MCF 10A (cell line): ENCODE measurements around the gene SSMEM1. TPM values are rescaled to one million over a fixed set of nuclear protein-coding genes. Genes with fewer than 3 reads are reported as not detected.

Experiments used
- BruUV-seq: library from RNA; stranded (reverse); fragments of 400-500 nt; replicated peaks from 2 replicates; lab custom pipeline; 2021; lab: Mats Ljungman, UMichigan
- CTCF ChIA-PET: fragments of 300-600 bp; sonication (Branson Sonifier 250); formaldehyde crosslinking; extraction: SDS; loops from one replicate; lab custom pipeline; 2021; ENCODE audit warnings: antibody characterized with exemption, inconsistent platforms; lab: Yijun Ruan, JAX
- POLR2A ChIA-PET: fragments of 300-600, 350-650 bp; sonication (Branson Sonifier 250); formaldehyde crosslinking; extraction: SDS; loops from one replicate; lab custom pipeline; 2020; ENCODE audit warnings: antibody characterized with exemption, inconsistent platforms; lab: Yijun Ruan, JAX
- DNase-seq: peaks from one replicate; pipeline ENCODE4 v3.0.0-alpha.2; 2018; ENCODE audit not compliant: unreplicated experiment
- H3K27ac Mint-ChIP-seq: one replicate; pipeline ENCODE4 v1.8.0; 2022; ENCODE audit warnings: mild to moderate bottlenecking, low read depth, mixed read lengths; ENCODE audit not compliant: unreplicated experiment
- H3K27me3 Mint-ChIP-seq: one replicate; pipeline ENCODE4 v1.8.0; 2022; ENCODE audit warnings: mixed read lengths; ENCODE audit not compliant: insufficient read depth, unreplicated experiment
- H3K36me3 Mint-ChIP-seq: one replicate; pipeline ENCODE4 v1.8.0; 2022; ENCODE audit warnings: mild to moderate bottlenecking, moderate library complexity, mixed read lengths; ENCODE audit not compliant: insufficient read depth, unreplicated experiment
- H3K4me1 Mint-ChIP-seq: one replicate; pipeline ENCODE4 v1.8.0; 2022; ENCODE audit warnings: mixed read lengths; ENCODE audit not compliant: insufficient read depth, unreplicated experiment
- H3K4me3 Mint-ChIP-seq: one replicate; pipeline ENCODE4 v1.8.0; 2022; ENCODE audit warnings: mild to moderate bottlenecking, moderate library complexity, mixed read lengths; ENCODE audit not compliant: unreplicated experiment
- H3K9me3 Mint-ChIP-seq: one replicate; pipeline ENCODE4 v1.8.0; 2022; ENCODE audit warnings: mixed read lengths; ENCODE audit not compliant: unreplicated experiment
- intact Hi-C: fragments of 100-400 bp; cut with micrococcal nuclease; formaldehyde crosslinking; loops from 2 replicates; pipeline ENCODE4 v1.14.1; 2022
- total RNA-seq: library from RNA; stranded (reverse); gene quantifications from 2 replicates; pipeline ENCODE4 v1.2.3, GENCODE V29; 2022
- TF ChIP-seq, protein P1 (sequence below): fragments of 200-600 bp; IDR thresholded peaks from one replicate; pipeline ENCODE4 v1.8.0; 2022; ENCODE audit warnings: antibody characterized with exemption, mild to moderate bottlenecking; ENCODE audit not compliant: unreplicated experiment

Gene SSMEM1
- total RNA-seq, 1 experiment from 2014 or later = not detected

DNA sequence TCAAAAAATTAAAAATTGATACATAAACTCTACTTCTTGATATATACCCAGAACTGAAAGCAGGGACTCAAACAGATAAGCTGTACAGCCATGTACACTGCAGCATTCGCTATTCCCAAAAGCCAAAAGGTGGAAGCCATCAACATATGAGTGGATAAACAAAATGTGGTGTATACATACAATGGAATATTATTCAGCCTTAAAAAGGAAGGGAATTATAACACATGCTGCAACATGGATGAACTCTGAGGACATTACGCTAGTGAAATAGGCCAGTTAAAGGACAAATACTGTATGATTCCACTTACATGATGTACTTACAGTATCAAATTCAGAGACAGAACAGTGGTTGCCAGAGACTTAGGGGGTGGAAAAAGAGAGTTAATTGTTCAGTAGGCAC lies 10.6 kb upstream of the SSMEM1 start:
- TF ChIP-seq, protein P1, sequence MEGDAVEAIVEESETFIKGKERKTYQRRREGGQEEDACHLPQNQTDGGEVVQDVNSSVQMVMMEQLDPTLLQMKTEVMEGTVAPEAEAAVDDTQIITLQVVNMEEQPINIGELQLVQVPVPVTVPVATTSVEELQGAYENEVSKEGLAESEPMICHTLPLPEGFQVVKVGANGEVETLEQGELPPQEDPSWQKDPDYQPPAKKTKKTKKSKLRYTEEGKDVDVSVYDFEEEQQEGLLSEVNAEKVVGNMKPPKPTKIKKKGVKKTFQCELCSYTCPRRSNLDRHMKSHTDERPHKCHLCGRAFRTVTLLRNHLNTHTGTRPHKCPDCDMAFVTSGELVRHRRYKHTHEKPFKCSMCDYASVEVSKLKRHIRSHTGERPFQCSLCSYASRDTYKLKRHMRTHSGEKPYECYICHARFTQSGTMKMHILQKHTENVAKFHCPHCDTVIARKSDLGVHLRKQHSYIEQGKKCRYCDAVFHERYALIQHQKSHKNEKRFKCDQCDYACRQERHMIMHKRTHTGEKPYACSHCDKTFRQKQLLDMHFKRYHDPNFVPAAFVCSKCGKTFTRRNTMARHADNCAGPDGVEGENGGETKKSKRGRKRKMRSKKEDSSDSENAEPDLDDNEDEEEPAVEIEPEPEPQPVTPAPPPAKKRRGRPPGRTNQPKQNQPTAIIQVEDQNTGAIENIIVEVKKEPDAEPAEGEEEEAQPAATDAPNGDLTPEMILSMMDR = no peak
- Mint-ChIP-seq H3K4me1 (no peaks in the 10 kb centered on the region), H3K27me3 (no peaks in the 10 kb centered on the region), H3K9me3 (no peaks in the 10 kb centered on the region), H3K36me3 (peaks cover 71% of the 10 kb centered on the region), H3K27ac (no peak overlapping the region), H3K4me3 (no peak overlapping the region)
- DNase-seq = no peak
- intact Hi-C loops = no loop called here
- ChIA-PET POLR2A (no interaction called here), CTCF (interaction anchor here (0.6 to 0.7 kb wide), 2 partner anchors 8 to 41 kb away, joined by 3 read pairs; partner anchors contain the start of gene TMEM209)
- no TSS peak for BruUV-seq

DNA sequence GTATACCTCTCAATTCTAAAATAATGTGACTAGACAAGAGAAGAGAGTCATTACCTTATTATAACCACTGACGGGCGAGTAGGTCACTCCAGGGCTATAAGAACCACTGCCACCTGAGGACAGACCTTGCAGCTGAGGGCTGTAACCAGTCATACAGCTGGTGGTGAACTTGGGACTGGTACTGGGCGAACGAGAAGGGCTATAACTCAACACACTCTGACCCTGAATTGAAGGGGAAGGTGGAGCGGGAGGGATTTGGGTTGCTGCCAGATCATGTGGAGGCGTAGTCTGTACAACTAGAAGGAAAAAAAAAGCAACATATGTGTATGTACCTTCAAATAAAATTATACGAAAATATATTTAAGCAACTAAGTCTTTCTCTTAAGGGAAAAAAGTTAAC lies 5.9 kb upstream of the SSMEM1 start:
- TF ChIP-seq, protein P1 = no peak
- POLR2A ChIA-PET = interaction anchor here (1.1 kb wide), 1 partner anchor 19 kb away, joined by 4 read pairs; no protein-coding TSS in a partner anchor
- peaks cover 6% of the 10 kb centered on the region for H3K4me1 Mint-ChIP-seq
- DNase-seq = no peak
- no TSS peak for BruUV-seq
- intact Hi-C loops = loop anchor here (10.0 kb wide), 1 partner anchor 153 kb away; no protein-coding TSS in a partner anchor
- H3K36me3 Mint-ChIP-seq = peaks cover 67% of the 10 kb centered on the region
- CTCF ChIA-PET = interaction anchor here (0.7 kb wide), 1 partner anchor 20 kb away, joined by 3 read pairs; no protein-coding TSS in a partner anchor
- no peaks in the 10 kb centered on the region for H3K27me3 Mint-ChIP-seq
- no peak overlapping the region for H3K4me3 Mint-ChIP-seq
- no peaks in the 10 kb centered on the region for H3K9me3 Mint-ChIP-seq
- H3K27ac Mint-ChIP-seq = no peak overlapping the region

DNA sequence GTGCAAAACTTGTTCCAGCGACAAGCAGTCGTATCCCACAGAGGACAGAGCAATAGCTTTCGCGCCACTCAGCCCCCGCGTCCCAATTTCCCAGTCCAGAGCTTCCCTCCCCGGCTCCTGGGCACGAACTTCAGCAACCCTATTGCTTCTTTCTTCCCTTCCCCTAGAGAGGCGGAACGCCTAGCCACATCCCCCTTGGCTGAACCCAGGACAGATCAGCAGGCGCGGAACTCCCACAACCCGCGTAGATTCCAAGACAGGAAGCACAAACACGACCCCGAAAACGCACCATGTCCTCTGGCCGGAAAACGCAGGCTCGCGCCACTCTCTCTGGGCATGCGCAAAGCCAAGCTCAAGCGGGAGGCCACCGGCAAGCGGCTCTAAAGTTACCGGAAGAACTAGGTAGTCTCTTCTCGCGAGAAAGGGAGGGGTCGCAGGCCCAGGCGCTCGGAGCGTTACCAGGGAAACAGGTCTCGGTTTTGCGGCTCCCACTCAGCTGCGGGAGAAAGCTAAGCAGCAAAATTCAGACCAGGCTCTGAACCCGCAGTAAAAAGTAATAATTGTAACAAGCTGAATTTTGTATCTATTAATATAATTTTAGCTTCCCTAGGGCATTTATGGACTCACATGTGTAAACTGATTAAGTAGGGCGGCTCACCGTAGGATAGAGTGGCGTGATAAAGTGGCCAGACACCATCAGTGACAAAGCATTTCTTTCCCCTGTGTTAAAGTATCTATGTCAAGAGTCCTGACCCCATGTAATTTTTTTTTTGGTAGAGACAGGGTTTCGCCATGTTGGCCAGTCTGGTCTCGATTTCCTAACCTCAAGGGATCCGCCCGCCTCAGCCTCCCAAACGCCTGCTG lies 2.3 kb upstream of the SSMEM1 start, which contains the start of gene TMEM209:
TMEM209 (minus strand) TSS at position 323 of the 864 bp plus-strand sequence; CDS start at position 292, 31 bp downstream.
- TSS peak; percentile 97 for BruUV-seq
- peak; percentile 97 for DNase-seq
- H3K27me3 Mint-ChIP-seq = no peaks in the 10 kb centered on the region
- peak within 1 kb of the TSS; percentile 98 for H3K4me3 Mint-ChIP-seq
- ChIA-PET POLR2A (interaction anchor here (0.5 to 2.9 kb wide), 35 partner anchors 10 to 900 kb away, joined by 3 to 15 read pairs (median 3); partner anchors contain the start of genes CPA4 and KLHDC10), CTCF (interaction anchor here (0.6 to 1.6 kb wide), 6 partner anchors 8 to 553 kb away, joined by 3 to 5 read pairs (median 3); no protein-coding TSS in a partner anchor)
- TF ChIP-seq, protein P1 = no peak
- H3K27ac Mint-ChIP-seq = peak within 1 kb of the TSS; percentile 99
- H3K9me3 Mint-ChIP-seq = no peaks in the 10 kb centered on the region
- intact Hi-C loops = loop anchor here (10.0 kb wide), 1 partner anchor 149 kb away; no protein-coding TSS in a partner anchor
- H3K36me3 Mint-ChIP-seq = peaks cover 39% of the 10 kb centered on the region
- H3K4me1 Mint-ChIP-seq = peaks cover 12% of the 10 kb centered on the region

DNA sequence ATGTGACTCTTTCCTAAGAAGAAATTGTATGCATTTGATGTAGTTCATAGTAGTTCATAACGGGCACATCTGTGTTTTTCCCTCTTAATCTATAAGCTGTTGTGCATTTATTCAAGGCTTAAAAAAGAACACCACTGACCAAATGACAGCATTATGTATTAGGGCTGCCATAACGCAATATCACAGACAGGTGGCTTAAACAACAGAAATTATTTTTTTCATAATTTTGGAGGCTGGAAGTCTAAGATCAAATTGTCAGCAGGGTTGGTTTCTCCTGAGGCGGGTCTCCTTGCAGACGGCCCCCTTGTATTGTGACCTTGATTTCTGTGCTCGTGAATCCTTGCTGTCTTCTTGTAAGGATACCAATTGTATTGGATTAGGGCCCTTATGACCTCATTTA lies 627 bp upstream of the SSMEM1 start:
- ChIA-PET CTCF (interaction anchor here (0.6 kb wide), 1 partner anchor 178 kb away, joined by 5 read pairs; no protein-coding TSS in a partner anchor), POLR2A (no interaction called here)
- H3K27ac Mint-ChIP-seq = peak overlapping the region; percentile 37
- TF ChIP-seq, protein P1 = no peak
- H3K27me3 Mint-ChIP-seq = no peaks in the 10 kb centered on the region
- no peak for DNase-seq
- intact Hi-C loops = loop anchor here (10.0 kb wide), 1 partner anchor 148 kb away; no protein-coding TSS in a partner anchor
- no peak overlapping the region for H3K4me3 Mint-ChIP-seq
- peaks cover 12% of the 10 kb centered on the region for H3K4me1 Mint-ChIP-seq
- H3K36me3 Mint-ChIP-seq = peaks cover 27% of the 10 kb centered on the region
- no peaks in the 10 kb centered on the region for H3K9me3 Mint-ChIP-seq
- no TSS peak for BruUV-seq
